ENCODE results near the gene WDR90.

WDR90 gene

DNA sequence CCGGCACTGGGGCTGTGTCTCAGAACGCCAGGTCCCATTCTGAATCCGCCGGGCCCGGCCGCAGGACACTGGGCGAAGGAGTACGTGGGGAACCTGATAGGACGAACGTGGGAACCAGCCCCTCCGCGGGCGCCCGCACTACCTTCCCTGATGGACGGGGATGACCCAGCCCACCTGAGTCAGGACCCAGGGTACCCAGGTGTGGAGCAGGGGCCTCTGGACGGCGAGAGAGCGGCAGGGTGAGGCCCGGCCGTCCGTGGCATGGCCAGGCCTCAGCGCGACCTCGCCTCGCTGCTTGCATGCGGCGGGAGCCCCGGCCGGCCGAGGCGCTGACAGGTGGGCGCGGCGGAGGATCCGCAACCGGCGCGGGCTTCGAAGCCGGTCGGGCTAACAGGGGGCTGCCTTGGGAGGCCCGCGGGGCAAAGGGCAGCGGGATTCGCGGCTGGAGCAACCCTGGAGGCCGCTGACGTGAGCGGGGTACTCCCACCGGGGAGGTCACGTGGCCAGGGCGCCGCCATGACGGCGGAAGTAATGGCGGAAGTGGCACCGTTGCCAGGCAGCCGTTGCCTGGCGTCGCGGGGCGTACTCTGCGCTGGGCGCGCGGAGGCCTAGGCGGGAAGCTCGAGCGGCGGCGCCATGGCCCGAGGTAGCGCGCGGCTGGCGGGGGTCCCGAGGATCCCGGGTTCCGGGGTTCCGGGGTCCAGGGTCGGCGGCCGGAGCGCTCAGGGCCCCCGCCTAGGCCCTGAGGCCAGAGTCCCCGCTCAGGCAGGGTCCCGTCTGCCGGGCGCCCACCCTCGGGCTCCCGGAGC is at the start of gene WDR90:
WDR90 (plus strand) TSS at position 585 of the 809 bp plus-strand sequence; CDS start at position 637, 52 bp downstream.
- DNase-seq, result peak; percentile 90 to 91

DNA sequence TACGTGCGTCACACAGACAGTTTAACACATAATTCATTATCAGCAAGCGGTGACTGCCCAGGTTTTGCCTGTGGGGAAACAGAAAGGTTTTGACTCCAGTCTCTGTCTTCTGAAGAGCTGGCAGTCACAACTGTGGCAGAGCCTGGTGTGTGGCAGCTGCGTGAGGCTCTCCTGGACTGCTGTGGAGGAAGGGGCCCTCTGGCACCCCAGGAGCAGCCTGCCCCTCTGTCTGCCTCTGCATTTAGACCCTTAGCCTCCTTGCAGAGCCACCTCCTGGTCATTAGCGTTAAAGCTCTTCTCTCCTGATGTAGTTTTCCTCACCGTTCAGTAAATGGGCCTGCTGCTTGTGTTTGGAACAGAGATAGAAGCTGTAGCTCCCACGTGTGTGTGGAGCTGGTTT is 48.4 kb upstream of the WDR90 start:
- DNase-seq, result no peak

DNA sequence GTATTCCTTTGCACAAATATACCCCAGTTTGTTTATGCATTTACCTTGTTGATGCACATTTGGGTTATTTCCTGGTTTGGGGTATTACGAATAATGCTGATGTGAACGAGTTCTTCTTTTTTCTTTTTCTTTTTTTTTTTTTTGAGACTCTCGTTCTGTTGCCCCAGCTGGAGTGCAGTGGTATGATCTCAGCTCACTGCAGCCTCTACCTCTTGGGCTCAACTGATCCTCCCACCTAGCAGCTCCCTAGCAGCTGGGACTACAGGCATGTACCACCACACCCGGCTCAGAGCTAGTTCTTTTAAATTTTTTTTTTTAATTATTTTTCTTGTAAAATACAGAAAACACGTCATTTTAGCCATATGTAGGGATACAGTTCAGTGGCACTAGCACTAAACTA is 45.2 kb upstream of the WDR90 start:
- DNase-seq, result no peak

DNA sequence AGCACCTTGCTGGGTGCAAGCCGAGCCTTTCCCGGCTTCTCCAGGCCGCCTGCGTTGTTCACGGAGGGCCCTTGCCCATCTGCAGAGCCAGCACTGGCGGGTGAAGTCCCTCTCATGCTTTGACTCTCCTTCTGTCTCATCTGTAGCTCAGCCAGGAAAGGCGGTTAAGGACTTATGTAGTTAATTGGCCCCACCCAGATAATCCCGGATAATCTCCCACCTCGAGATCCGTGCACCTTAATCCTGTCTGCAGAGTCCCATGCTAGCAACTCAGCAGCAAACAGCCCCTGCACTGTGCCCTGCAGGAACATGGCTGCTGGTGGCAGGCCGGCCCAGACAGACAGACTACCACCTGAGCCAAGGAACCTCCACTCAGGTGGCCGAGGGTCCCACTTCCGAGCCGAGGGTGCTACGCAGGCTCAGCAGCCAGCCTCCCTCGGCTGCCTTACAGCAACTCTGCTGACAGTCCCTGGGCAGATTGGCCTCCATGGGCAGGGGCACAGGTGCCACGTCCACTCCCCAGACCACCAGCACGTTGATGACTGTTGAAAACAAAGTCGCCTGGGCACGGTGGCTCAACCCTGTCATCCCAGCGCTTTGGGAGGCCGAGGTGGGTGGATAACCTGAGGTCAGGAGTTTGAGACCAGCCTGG is 42.4 kb upstream of the WDR90 start:
- DNase-seq, result no peak

DNA sequence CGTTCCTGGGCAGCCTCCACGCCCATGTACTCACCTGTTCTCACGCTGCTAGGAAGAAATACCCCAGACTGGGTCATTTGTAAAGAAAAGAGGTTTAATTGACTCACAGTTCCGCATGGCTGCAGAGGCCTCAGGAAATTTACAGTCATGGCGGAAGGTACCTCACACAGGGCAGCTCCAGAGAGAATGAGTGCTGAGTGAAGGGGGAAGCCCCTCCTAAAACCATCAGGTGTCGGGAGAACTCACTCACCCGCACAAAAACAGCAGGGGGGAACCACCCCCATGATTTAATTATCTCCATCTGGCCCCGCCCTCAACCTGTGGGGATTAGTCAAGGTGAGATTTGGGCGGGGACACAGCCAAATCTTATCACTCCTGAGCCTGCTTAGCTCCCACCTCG is 41.1 kb upstream of the WDR90 start:
- DNase-seq, result no peak

DNA sequence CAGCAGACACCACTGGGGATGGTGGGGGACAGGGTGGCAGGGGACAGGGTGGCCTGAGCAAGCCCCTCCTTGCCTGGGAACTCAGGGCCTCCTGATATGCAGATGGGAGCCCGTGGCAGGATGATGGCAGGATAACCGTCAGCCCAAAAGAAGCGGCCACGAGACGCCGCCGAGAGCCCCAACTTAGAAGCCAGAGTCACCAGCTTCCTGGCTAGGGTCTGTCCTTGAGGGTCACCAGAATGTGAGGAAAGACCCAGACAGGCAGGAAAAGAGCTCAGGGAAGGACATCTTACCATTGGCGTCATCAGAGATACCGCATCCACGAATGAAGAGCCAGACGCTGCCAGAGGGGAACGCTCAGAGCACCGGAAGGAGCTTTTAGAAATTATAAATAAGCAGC is 39.8 kb upstream of the WDR90 start:
- DNase-seq, result no peak

DNA sequence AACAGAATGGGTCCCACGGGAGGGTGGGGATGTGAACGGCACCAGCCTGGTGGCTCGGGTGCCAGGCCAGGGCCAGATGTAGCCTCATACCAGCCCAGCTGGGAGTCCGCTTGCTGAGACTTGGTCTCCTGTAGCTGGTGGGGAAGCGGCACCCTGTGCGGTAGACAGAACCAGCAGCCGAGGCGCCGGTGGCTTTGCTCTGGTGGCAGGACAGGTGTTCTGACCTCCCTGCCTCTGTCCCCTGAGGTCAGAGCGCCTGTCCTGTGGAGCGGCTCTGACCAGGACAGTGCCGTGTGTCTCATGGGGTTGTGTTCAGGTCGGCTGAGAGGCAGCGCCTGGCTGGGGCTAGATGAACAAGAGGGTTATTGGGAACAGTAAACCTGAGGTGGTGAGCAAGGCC is 39.2 kb upstream of the WDR90 start:
- no peak for DNase-seq

DNA sequence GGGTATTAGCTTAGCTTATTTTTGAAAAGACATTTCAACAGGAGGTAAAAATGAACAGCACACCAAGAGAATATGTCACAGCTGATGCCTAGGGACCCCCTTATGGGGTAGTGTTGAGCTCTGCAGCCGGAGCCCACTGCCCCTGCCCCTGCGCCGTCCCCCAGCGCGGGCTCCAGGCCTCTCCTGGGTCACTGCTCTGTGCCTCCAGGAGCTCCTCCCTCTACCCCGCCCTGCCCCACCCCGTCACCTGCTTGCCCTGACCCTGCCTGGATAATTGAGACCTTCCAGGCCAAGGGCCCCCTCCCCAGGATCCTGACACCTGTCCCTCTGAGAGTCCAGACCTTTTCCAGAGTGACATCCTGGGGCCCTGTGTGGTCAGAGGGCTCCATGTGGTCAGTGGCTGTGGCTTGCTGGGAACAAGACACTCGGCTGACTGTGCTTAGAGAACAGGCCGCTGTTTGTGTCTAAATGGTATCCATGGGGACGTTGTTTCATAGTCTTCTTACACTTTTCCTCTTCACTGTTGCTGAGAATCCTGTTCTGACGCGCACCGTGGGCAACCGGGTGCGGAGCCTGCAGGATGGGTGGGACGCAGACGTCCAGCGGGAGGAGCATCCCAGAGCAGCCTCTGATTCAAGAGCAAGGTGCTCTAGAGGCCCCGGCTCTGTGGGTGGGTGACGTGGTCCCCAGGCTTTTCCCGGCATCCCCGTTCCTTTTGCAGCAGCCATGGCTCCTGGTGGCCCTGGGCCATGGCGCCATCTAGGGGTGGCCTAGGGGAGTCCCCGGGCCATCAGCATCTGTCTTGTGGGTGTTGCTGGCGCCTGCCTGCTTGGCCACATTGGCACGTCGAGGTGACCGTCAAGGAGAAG is 38.4 kb upstream of the WDR90 start:
- peak; percentile 49 to 52 for DNase-seq

DNA sequence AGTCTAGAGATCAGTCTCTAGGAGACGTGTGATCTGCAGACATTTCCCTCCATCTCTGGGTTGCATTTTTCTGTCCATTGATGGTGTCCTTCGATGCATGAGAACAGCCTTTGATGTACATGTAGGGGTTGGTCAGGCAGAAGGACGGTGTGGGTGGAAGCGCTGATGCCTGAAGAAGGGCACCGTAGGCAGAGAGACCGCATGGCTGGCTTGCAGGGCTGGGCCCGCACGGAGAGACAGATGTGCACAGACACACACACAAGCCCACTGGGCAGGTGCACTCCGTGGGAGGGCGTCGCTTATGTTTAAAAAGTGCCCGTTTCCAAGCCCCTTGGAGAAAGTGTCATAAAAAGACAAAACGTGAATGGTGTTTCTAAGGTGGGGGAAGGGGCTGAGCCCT is 34.0 kb upstream of the WDR90 start:
- no peak for DNase-seq

DNA sequence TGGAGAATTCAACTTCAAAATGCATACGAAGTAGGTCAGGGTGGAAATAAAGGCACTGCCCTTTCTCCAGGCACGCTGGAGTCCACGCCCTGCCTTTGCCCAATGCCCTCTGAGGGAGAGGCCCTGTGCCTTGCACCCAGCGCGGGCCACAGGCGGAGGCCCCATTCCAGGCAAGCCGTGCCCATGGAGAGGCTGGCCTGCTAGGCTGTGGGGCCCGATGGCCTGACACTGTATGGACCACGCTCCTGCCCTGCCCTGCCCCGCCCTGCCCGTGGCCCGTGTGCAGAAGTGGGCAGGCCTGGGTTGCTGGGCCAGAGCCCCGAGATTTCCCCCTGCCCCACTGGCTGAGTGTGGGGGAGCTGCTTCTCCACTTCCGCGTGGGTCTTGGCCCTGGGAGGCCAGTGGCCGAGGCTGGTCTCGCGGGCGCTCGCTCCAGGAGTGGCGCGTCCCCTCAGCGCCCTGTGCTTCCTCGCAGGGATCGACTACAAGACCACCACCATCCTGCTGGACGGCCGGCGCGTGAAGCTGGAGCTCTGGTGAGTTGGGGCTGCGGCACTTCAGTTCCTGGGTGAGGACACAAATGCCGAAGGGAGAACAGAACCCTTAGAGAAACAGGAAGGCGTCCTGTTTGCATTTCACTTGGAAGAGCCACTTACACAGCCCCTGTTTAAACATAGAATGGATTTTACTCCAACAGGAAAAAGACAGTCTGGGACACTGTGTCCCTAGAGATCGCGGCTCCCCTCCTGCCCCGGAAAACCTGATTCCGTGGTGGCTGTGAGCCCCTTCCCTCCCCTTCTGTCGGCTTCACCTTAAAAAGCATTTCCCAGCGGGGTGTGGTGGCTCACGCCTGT is 32.2 kb upstream of the WDR90 start:
- no peak for DNase-seq

DNA sequence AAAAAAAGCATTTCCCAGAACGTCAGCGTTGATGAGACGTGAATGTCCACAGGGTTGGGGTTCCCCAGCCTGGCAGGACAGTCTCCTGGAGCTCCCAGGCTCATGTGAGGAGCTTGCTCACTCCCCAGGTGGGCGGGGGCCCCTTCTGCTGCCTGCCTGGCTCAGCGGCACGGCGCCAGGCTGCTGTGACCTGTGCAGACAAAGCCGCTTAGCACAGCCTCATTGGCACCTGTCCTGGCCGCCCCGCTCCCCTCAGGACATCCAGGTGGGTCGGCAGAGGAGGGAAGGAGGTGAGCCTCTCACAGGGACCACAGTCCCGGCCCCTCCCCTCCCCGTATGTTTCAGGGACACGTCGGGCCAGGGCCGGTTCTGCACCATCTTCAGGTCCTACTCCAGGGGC is 31.3 kb upstream of the WDR90 start:
- DNase-seq, result no peak

DNA sequence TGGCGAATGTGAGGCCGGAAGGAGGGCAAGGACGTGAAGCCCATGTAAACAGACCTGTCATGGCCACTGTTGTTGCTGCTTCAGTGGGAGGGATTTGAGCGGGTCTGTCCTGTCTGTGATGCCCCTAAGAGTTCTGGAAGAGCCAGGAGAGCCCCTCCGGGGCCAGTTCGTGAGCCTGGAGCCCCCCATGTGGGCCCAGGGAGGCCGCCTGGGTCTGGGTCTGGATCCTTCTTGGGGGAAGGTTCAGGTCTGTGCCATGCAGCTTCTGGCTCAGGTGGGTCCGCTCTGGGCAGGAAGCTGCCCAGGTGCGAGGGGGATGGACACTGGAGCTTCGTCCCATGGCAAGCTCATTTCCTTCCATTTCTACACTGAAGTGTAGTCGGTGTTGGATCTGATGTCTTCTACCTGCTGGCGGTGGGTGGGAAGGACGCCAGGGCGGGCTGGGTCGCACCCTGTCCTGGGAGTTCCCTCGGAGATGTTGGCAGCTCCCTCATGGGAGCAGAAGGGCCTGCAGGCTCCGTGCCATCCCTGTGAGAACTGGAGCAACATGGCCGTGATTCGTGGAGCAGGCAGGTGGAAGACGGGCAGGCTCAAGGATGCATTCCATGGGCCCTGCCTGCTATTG is 29.6 kb upstream of the WDR90 start:
- DNase-seq, result no peak

DNA sequence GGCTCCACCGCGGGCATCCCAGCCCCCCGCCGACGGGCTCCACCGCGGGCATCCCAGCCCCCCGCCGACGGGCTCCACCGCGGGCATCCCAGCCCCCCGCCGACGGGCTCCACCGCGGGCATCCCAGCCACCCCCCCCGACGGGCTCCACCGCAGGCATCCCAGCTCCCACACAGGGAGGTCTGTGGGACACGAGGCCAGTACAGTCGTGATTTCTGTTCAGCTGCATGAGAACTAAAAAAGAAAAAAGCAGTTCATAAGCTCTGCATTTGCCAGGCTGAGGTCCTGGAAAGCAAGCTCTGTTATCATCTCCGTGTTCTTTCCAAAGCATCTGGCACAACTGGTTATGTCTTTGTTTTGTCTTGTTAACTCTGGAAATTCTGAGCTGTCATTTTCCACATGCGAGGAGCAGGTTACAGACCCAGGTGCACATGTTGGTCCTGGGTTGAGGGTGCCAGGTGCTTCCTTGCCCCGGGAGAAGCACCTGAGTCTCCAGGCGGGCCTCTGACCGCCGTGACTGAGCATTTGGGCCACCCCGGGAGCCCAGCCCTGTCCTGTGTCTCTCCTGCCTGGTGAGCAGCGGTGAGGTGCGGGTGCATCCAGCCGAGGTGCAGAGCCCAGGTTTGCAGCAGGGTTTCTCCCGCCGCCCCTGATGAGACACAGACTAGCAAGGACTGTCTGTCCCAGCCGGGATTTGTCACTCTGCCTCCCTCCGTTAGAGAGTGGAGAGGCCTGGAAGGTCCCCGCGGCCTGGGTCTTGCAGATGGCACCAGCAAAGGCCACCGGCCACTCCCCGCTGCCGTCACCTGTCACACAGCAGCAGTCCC is 28.3 kb upstream of the WDR90 start:
- DNase-seq, result no peak

DNA sequence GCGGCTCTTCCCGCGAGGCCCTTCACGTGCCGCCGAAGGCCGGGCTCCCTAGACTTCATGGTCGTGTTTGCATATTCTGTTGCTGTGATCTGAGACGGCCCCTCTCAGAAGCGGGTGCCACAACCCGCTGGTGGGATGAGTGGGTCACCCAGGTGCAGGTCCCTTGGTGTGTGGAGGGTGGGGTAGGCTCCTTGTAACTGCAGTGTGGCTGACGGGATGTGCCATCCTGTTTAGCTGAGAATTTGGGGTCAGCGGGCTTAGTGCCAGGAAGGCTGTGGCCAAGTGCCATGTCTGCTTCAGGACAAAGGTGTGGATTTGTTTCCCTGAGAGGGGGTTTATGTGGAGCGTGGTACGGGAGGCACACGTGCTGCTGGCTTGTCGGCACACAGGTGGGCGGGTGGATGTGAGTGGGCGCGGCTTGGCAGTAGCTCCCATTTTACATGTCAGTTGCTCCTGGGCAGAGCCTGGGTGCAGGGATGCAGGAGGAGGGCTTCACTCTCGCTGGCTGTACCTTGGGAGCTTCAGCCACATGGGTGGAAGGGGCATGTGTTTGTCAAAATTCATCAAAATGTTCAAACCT is 27.5 kb upstream of the WDR90 start:
- no peak for DNase-seq

DNA sequence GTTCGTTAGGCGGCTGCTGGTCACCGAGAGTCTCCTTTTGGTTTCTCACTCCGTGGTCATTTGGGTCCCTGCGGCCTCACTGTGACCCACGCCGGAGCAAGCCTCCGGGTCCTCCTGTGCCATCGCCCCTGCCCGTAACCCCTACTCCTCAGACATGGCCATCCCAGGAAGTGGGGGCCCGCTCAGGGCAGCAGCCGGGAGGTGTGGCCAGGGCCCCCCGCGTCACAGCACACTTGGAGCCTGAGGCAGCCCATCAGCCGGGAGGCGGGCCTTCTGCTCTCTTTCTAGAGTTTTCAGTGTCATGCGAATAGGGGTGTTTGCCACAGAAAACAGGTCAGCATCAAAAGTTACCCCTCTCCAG is 26.3 kb upstream of the WDR90 start:
- DNase-seq, result no peak

DNA sequence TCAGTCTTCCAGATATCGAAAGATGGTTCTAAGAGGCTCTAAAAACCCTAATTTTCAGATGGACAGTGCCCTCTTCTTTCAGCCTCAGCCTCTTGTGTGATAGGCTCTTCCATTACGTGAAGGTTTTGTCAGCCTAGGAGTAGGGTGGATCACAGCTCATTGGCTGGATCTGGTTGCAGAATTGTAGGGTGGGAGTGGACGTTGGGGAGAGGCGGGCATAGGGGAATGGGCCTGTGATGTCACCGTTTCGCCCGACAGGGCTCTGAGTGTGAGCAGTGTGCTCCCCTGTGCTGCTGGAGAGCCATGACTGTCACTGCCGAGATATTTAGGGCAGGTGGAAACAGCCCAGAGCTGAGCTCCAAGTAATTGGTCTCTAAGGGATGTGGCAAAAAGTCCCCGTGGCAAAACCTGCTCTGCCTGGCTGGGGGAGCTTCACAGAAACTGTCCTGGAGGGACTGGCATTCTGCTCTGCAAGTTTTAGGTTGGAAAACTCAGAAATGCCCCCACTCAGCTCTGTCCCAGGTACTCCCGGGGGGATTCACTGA is 24.6 kb upstream of the WDR90 start:
- DNase-seq, result no peak

DNA sequence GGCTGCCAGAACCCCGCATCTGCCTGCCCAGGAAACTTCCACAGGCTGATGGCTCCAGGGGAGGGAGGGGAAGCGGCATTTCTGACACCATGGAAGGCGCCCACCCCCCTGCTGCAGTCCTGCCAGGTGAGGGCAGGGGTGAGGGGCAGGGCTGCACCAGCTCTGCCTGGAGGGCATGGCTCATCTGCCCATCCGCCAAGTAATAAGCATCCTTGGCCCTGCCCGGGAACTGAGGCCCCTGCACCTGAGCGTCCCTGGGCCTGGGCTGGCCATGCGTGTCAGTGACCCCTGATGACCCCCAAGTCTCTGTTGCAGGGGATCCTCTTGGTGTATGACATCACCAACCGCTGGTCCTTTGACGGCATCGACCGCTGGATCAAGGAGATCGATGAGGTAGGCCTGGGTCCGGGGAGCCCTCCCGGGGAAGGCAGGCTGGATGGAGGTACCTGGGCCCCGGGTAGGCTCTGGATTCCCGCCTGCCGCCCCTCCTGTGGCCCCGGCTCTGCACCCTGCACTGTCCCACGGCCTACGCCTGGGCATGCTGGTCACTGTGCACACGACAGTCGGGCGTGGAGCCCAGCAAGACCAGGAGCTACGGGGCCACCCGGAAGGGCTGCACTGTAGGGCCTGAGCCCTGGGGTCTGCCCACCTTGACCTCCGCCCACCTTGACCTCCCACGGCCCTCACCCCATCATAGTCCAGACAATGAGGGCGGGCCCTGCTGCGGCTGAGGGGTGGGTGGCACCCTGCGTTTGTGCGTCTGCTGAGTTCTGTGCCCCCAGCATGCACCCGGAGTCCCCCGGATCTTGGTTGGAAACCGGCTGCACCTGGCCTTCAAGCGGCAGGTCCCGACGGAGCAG is 23.8 kb upstream of the WDR90 start:
- DNase-seq, result no peak

DNA sequence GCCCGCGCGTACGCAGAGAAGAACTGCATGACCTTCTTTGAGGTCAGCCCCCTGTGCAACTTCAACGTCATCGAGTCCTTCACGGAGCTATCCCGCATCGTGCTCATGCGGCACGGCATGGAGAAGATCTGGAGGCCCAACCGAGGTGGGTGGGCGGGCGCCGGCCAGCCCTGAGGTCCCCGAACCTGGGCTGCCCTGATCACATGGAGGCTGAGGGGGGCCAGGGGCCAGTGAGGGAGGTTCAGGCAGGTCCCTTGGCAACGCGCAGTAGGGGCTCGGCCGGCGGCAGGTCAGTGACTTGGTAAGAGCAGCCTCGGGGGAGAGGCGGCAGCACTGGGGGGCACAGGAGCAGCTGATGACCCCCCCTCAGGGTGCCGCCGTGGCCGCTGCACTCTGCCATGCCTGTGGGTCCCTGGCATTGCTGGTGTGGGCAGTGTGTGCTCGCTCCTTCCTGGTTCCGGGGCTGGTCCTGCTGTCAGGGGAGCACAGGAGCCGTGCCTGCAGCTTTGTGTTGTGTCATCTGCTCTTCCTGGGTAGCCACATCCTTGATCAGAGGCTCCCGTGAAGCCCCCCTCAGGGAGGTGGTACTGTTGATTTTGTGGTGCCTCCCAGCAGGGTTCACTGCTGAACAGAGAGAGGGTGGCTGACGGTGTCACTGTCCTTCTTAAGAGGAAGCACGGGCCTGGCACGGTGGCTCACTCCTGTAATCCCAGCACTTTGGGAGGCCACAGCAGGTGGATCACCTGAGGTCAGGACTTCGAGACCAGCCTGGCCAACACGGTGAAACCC is 23.0 kb upstream of the WDR90 start:
- DNase-seq, result no peak

Measured in activated CD4-positive, alpha-beta T cell treated with anti-CD3 and anti-CD28 coated beads, Interleukin-2, amount 50 U/mL, for 4 hours (primary cell).